ENCODE results near the gene IL1B.
"Not testable (repeated sequence)": the region's sequence is repeated elsewhere in the genome, so short reads cannot be mapped to it uniquely, and the experiment has no call there.

IL1B gene

GRCh38 chr2:112859406-112860183 is 23.0 kb upstream of the IL1B start:
- in situ Hi-C loops (cut with MboI; ENCODE audit: low sequenced_read_pairs): not testable (repeated sequence)

- in situ Hi-C loops (cut with MboI; ENCODE audit: low sequenced_read_pairs): no loop called here
Observed at GRCh38 chr2:112850588-112850987, 14.0 kb upstream of the IL1B start.

GRCh38 chr2:112849956-112850355 is 13.4 kb upstream of the IL1B start:
- in situ Hi-C loops (cut with MboI; ENCODE audit: low sequenced_read_pairs): no loop called here

- in situ Hi-C loops (cut with MboI; ENCODE audit: low sequenced_read_pairs): no loop called here
Observed at GRCh38 chr2:112848833-112849232, 12.3 kb upstream of the IL1B start.

- in situ Hi-C loops (cut with MboI; ENCODE audit: low sequenced_read_pairs): no loop called here
Observed at GRCh38 chr2:112846031-112846430, 9.5 kb upstream of the IL1B start.

- in situ Hi-C loops (cut with MboI; ENCODE audit: low sequenced_read_pairs): no loop called here
Observed at GRCh38 chr2:112843836-112844235, 7.3 kb upstream of the IL1B start.

GRCh38 chr2:112843288-112843687 is 6.7 kb upstream of the IL1B start:
- in situ Hi-C loops (cut with MboI; ENCODE audit: low sequenced_read_pairs): no loop called here

- in situ Hi-C loops (cut with MboI; ENCODE audit: low sequenced_read_pairs): no loop called here
Observed at GRCh38 chr2:112841295-112842044, 4.9 kb upstream of the IL1B start.

GRCh38 chr2:112840068-112840445 is 3.5 kb upstream of the IL1B start:
- in situ Hi-C loops (cut with MboI; ENCODE audit: low sequenced_read_pairs): no loop called here

- in situ Hi-C loops (cut with MboI; ENCODE audit: low sequenced_read_pairs): no loop called here
Observed at GRCh38 chr2:112839407-112840067, 3.0 kb upstream of the IL1B start.

GRCh38 chr2:112836163-112836560 is 417 bp downstream of the IL1B start:
- in situ Hi-C loops (cut with MboI; ENCODE audit: low sequenced_read_pairs): no loop called here

GRCh38 chr2:112835536-112836162 is 930 bp downstream of the IL1B start:
- in situ Hi-C loops (cut with MboI; ENCODE audit: low sequenced_read_pairs): no loop called here

GRCh38 chr2:112835061-112835501 is 1.5 kb downstream of the IL1B start:
- in situ Hi-C loops (cut with MboI; ENCODE audit: low sequenced_read_pairs): no loop called here

GRCh38 chr2:112834396-112835037 is 2.1 kb downstream of the IL1B start:
- in situ Hi-C loops (cut with MboI; ENCODE audit: low sequenced_read_pairs): no loop called here

- in situ Hi-C loops (cut with MboI; ENCODE audit: low sequenced_read_pairs): no loop called here
Observed at GRCh38 chr2:112833976-112834375, 2.6 kb downstream of the IL1B start.

GRCh38 chr2:112833639-112833931 is 3.0 kb downstream of the IL1B start:
- in situ Hi-C loops (cut with MboI; ENCODE audit: low sequenced_read_pairs): not testable (repeated sequence)

- in situ Hi-C loops (cut with MboI; ENCODE audit: low sequenced_read_pairs): no loop called here
Observed at GRCh38 chr2:112832841-112833638, 3.5 kb downstream of the IL1B start.

- in situ Hi-C loops (cut with MboI; ENCODE audit: low sequenced_read_pairs): no loop called here
Observed at GRCh38 chr2:112831946-112832840, 4.4 kb downstream of the IL1B start.

- in situ Hi-C loops (cut with MboI; ENCODE audit: low sequenced_read_pairs): no loop called here
Observed at GRCh38 chr2:112831513-112831845, 5.1 kb downstream of the IL1B start.
